GM19238 (cell line): ENCODE measurements around the gene PDIA5.
"Not testable (repeated sequence)": the region's sequence is repeated elsewhere in the genome, so short reads cannot be mapped to it uniquely, and the experiment has no call there.

Experiments used
- DNase-seq: peaks from one replicate; pipeline ENCODE4 v3.0.0; 2011; ENCODE audit warnings: low spot score; ENCODE audit not compliant: insufficient read length

Gene PDIA5

GRCh38 chr3:123090728-123091531 lies 24.1 kb downstream of the PDIA5 start:
- no peak for DNase-seq

DNA sequence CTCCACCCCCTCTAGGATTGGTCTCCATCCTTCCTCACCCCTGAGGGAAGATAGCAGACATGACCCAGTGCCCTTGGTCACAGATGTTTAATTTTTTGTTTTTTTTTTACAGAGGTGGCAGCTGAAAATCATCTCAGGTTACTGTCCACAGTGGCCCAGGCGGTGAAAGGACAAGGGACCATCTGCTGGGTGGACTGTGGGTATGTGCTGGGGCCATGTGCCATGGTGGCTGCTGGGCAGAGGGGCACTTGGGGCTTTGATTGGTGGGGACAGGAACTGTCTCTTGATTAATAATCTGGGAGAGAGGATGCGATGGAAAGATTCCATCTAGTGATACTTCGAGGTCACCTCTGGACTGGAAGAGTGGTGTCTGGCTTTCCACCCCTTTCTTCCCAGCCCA lies 25.4 kb downstream of the PDIA5 start:
- no peak for DNase-seq

GRCh38 chr3:123093696-123094095 lies 26.9 kb downstream of the PDIA5 start:
- no peak for DNase-seq

GRCh38 chr3:123094516-123095313 lies 27.9 kb downstream of the PDIA5 start:
- no peak for DNase-seq

DNA sequence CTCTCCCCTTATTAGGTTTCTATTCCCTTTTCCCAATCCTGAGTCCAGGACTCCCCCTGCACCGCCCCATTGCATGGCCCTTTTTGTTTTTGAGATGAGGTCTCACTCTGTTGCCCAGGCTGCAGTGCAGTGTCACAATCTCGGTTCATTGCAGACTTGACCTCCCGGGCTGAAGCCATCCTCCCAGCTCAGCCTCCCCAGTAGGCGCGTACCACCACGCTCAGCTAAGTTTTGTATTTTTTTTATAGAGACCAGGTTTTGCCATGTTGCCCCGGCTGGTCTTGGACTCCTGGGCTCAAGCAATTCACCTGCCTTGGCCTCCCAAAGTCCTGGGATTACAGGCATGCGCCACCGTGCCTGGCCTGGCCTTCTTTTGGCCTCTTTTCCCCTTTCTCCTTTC lies 29.3 kb downstream of the PDIA5 start:
- DNase-seq, result no peak

DNA sequence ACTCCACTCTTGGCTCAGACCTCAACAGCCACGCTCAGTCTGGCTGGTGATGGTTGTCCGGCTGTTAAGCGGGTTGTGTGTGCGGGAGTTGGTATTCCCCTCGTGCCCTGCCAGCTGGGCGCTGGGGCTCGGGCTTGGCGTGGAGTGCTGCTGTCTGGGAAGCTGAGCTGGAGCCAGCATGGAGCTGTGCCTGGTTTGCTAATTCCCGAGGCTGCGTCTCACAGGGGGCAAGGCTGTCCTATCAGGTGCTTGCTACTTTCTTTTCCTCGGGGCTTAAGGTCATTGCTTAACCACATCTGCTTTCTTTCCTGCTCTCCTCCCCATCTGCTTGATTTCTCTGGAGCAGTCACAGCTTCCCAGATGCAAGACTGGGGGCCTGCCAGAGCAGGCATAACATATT lies 29.9 kb downstream of the PDIA5 start:
- no peak for DNase-seq

DNA sequence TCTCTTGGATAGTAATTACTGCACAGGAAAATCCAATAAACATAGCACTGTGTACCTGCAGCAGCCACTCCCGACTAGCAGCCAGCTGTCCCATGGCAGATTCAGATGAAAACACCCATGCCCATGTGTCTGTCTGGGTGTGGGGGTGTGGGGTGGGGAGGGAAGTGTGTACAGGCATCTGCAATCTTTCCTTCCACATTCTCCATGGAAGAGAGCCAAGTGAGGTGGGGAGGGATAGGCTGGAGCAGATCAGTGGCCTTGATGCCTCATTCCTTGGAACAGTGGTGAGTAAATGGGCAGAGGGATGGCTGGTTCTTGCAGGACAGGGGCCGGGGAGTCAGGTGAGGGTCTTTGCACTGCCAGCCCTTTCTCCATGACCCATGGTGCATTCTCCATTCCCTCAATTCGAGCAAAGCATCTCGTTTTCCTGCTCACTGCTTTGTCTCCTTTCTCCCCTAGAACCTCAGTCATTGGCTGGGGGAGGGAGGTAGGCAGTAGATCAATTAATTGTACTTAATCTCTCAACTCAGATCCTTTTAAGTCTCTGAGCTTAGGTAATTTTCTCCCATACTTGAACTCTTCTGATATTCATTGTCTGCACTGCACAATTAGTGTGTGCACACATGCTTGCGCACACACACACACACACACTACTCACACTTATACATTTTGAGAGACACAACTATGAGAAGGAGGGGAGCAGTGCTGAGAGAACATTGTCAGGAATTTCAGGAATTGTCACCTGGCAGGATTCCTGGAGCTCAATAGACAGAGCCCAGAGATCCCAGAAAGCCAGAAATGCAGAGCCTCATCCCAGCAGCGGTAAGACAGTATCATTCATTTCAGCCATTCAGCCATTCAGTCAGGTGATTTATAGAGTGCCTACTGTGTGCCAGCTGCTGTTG lies 31.9 kb downstream of the PDIA5 start:
- no peak for DNase-seq

- DNase-seq, result no peak
These were observed 32.7 kb downstream of the PDIA5 start for GRCh38 chr3:123099331-123100192.

DNA sequence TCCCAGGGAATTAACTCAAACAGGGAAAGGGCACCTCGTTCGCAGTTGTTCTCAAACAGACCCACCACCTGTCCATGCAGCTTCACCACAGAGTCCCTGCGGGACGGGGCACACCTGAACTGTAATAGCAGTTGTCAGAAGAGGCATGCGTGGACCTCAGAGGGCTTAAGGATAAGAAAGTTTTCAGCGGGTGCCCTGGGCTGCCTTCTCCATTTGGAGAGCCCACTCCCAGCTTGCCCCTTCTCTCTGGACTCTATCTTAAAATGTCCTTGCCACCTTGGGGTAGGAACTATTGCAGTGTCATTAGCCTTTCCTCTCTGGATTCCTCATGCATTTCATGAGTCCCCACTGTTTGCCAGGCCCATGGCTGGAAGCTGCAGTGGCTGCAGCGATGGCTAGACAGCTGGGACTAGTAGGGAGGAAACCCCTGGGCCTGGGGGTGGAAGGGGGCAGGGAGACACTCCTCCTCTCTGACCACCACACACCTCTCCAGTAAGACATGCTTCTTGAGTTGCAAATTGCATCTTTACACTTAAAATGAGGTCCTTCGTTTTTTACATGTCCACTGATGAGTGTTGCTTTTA lies 33.5 kb downstream of the PDIA5 start:
- DNase-seq, result no peak

- no peak for DNase-seq
These were observed 35.4 kb downstream of the PDIA5 start for GRCh38 chr3:123102249-123102648.

DNA sequence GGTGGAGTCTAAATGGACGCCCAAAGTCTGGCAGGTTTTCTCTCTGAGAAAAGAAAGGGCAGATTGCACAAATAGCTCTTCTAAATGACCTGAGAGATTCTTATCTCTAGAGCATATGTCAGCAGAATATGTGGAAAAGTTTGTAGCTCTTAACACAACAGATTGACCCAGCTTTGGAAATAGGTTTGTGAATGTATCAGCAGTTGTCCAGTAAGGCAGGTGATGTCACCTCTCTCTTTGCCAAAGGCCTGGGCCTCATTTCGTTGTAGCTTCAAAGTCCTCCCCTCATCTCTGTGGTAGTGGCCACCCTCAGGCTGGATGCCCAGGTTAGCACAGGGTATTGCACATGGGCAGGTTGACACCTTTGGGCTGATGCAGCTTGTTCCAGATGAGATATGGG lies 36.0 kb downstream of the PDIA5 start:
- no peak for DNase-seq

DNA sequence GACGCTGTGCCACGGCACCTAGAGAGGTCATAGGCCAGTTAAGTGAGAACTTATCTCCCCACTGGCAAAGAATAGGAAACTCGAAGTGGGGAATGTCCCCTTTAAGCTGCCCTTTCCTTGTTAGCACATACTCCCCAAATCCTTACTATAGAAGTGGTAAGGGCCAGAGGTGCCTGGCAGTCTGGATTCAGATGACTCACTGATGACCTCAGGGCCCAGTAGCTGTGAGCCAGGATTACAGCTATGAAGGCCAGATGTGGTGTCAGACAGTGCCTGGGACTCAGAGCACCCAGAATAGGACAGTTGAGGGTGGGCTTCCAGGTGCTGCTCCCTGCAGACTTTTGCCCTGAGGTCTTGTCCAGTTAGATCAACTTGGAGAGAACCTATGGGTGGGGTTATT lies 37.7 kb downstream of the PDIA5 start:
- DNase-seq, result no peak

DNA sequence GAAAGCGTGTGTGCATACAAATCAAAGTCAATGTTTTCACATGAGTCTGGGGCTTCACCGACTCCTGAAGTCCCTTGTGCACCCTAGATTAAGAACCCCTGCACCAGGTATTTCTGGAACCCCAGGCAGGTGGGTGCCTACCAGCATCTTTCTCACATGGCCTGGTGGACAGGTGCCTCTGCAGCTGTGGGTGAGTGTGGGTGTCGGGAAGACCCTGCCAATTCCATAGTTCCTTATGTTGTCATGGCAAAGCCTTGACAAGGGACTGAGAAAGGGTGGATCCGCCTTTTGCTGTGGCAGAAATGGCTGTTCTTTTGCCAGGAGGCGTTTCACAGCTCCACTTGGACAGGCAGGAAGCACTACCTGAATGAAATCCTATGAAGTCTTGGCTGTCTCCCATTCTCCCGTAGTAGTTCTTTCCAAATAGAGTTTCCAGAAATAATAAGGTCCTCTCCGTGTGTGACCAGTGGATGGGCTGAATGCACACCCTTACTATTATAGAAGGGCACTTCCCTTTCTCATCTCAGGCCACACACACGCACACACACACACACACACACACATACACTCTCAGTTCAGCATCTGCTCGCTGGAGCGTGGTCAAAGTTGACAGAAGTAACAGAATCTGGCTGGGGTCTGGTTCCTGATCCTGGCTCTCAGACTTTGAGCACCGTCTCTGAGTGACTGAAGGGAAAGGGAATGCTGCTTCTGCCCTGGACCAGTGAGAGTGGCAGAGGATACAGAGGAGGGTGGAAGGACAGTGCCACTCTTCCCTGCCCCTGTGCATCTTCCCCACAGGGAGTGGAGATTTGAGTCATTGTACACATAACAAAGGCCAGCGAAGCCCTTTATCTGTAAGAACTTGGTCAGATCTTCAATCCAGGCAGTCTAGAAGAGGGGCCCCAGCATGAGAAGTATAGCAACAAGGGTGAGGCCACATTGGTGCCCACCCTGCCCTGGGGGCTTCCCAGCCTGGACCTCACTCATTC lies 38.7 kb downstream of the PDIA5 start:
- DNase-seq, result peak; percentile 17

DNA sequence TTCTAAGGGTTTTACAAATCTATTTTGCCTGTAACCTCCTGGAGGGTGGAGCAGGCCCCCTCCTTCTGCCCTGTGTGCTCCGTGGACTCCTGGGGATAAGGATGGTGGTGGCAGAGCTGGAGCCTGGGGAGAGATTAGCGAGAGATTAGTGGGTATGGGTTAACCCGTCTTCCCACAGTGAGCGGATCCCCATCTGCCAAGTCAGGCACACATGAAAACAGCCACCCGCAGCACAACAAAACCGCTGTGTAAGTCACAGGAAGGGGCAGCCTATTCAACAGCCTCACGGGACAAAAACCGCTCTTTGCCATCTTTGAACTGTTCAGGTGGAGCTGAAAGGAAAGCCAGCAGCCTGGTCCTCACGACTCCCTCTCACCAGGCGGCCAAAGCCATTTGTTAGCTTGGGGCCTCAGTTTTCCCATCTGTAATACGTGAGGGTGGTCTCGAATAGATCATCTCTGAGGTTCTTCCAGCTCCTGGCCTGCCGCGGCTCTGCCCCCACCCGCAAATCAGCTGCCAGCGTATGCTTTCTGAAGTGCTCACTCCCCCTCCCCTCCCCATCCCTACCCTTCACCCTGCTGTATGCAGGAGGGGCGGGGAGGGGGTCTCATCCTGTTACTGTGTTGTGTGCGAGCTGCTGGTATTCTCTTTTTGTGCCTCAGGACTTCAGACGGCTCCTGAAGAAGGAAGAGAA lies 43.6 kb downstream of the PDIA5 start:
- DNase-seq, result no peak

DNA sequence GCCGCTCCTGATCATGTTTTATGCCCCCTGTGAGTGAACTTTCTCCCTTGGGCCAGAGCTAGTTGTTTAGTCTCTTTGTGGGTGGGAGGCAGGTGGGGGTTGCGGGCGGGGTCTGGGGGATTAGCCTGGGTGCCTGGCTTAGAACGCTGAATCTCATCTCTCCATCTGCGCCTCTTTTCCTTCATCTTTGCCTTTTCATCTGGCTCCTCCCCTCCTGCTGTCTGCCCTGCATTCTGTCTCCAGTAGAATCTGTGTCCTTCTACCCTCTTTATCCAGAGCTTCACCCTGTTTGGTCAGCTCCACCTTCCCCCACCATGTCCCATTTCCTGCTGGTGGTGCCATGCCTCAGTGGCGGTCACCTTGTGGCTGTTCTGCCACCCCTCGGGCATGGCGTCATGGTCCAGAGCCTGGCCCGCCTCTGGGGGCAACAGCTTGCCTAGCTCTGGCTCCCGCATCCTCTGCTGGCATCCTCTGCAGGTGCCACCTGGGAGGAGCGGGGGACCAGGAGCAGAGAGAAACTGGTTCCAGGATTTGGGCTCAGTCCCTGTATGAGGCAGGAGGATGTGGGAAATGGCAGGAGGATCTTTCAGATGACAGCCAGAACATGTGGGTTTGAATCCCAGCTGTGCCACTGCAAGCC lies 44.3 kb downstream of the PDIA5 start:
- no peak for DNase-seq

DNA sequence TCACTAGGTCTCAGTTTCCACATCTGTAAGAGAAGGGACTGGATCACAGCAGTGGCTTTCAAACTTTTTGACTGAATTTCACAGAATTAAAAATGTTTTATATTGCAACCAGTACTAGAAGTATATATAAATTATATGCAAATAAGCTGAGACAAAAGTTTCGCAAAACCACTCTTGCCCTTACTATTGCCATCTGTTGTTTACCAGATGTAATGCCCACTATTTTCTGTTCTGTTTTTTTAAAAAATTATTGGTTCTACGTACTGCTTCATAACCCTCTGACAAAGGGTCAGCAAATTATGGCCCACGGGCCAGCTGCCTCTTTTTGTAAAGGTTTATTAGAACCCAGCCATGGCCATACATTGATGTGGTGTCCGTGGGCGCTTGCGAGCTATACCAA lies 44.8 kb downstream of the PDIA5 start:
- DNase-seq, result no peak

DNA sequence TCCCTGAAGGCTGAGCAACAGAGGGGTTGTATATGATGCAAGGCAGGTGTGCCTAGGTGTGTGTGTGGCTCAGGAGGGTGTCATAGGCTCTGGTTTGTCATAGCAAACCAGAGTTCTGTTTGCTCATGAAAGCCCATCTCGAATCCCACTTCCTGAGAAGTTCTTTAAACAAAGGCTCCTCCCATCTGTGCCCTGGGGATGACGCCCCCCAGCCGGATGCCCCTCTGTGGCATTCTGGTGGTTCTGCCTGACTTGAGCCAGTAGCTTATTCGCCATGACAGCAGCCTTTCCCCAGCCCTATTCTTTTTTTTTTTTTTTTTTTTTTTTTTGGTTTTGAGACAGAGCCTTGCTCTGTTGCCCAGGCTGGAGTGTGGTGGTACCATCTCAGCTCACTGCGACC lies 45.4 kb downstream of the PDIA5 start:
- DNase-seq, result no peak

DNA sequence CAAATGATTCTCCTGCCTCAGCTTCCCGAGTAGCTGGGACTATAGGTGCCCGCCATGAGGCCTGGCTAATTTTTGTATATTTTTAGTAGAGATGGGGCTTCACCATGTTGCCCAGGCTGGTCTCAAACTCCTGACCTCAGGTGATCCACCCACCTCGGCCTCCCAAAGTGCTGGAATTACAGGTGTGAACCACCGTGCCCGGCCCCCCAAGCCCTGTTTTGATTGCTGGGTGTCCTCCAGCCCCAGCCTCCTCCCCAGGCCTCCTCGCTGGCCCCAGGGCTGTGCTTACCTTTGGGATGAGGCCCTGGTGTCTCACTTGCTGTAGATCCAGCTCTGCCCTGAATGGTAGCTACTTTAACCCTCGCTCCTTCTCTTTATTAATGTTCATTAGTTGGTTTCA lies 45.8 kb downstream of the PDIA5 start:
- not testable (repeated sequence) for DNase-seq
